ENCODE results near the gene CTNND2. TPM values are rescaled to one million over a fixed set of nuclear protein-coding genes. Genes with fewer than 3 reads are reported as not detected.

The CTNND2 gene
- total RNA-seq, 1 experiment from 2014 or later, result not detected

DNA sequence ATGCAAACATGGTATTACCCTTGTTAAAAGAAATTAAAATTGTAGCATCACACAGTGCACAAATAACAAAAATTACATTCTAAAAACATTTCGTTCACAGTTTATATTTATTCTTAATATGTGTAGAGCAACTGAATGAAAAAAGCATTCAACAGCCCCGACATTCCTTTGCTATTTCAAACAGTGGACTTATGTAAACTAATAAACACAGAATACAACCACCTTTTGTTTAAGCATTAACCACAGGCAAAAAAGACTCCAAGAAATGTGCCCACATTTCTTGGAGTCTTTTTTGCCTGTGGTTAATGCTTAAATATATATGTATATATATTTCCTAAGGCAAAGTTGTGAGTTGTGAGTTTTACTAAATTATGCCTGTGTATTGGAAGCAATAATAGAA, 610.7 kb downstream of the CTNND2 start:
- no peaks in the 10 kb centered on the region for H3K36me3 ChIP-seq (ENCODE audit: insufficient read depth, low read length, poor library complexity, severe bottlenecking)
- ChIA-PET POLR2A (ENCODE audit: low non-redundant PET) (no interaction called here), CTCF (no interaction called here)
- no peak overlapping the region for H3K27ac ChIP-seq (ENCODE audit: low read depth, low read length, poor library complexity, severe bottlenecking)
- H3K4me3 ChIP-seq (ENCODE audit: low read depth, low read length, poor library complexity, severe bottlenecking), result no peak overlapping the region
- no TSS peak for BruUV-seq (replicated peaks)
- no peak for DNase-seq (ENCODE audit: low spot score)
- H3K4me1 ChIP-seq (ENCODE audit: insufficient read depth, low read length, poor library complexity, severe bottlenecking), result no peaks in the 10 kb centered on the region
- no peaks in the 10 kb centered on the region for H3K9me3 ChIP-seq (ENCODE audit: low read depth, low read length, poor library complexity, severe bottlenecking)
- intact Hi-C loops (cut with micrococcal nuclease; ENCODE audit: unreplicated experiment), result no loop called here
- no peaks in the 10 kb centered on the region for H3K27me3 ChIP-seq (replicated peaks; ENCODE audit: insufficient read depth, low read depth, low read length, poor library complexity)
- TF ChIP-seq EZH2 (IDR thresholded peaks at IDR 0.05; ENCODE audit: borderline replicate concordance, low read depth, low read length, poor library complexity, severe bottlenecking), result no peak
- TF ChIP-seq, protein P1, sequence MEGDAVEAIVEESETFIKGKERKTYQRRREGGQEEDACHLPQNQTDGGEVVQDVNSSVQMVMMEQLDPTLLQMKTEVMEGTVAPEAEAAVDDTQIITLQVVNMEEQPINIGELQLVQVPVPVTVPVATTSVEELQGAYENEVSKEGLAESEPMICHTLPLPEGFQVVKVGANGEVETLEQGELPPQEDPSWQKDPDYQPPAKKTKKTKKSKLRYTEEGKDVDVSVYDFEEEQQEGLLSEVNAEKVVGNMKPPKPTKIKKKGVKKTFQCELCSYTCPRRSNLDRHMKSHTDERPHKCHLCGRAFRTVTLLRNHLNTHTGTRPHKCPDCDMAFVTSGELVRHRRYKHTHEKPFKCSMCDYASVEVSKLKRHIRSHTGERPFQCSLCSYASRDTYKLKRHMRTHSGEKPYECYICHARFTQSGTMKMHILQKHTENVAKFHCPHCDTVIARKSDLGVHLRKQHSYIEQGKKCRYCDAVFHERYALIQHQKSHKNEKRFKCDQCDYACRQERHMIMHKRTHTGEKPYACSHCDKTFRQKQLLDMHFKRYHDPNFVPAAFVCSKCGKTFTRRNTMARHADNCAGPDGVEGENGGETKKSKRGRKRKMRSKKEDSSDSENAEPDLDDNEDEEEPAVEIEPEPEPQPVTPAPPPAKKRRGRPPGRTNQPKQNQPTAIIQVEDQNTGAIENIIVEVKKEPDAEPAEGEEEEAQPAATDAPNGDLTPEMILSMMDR (conservative IDR thresholded peaks at IDR 0.05; ENCODE audit: low read depth, low read length), result no peak

DNA sequence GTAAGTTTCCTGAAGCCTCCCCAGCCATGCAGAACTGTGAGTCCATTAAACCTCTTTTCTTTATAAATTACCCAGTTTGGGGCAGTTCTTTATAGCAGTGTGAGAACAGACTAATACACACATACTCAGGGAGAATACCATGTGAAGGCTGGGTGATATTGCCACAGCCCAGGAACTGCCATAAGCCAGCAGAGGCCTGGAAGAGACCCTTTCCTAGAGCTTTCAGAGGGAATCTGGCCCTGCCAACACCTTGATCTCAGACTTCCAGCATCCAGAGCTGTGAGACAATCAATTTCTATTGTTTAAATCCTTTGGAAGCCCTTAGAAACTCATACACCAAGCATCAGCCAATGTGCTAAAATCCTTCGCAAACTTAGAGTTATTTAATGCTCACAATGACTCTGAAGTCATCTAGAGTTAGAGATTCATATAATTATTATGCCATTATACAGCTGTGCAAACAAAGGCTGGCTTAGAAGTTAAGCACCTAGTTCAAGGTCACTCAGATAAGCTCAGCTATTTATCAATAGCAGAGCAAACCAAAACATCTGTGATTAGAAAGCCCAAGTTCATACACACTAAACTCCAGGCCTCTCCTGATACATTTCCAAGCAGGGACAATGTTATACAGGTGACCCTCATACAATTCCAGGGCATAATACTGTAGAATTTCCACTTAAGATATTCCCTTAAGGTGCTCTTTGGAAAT, 611.4 kb downstream of the CTNND2 start:
- no peak for DNase-seq (ENCODE audit: low spot score)
- H3K4me1 ChIP-seq (ENCODE audit: insufficient read depth, low read length, poor library complexity, severe bottlenecking), result no peaks in the 10 kb centered on the region
- no peaks in the 10 kb centered on the region for H3K9me3 ChIP-seq (ENCODE audit: low read depth, low read length, poor library complexity, severe bottlenecking)
- H3K36me3 ChIP-seq (ENCODE audit: insufficient read depth, low read length, poor library complexity, severe bottlenecking), result no peaks in the 10 kb centered on the region
- H3K4me3 ChIP-seq (ENCODE audit: low read depth, low read length, poor library complexity, severe bottlenecking), result no peak overlapping the region
- BruUV-seq (replicated peaks), result no TSS peak
- ChIA-PET CTCF (no interaction called here), POLR2A (ENCODE audit: low non-redundant PET) (no interaction called here)
- TF ChIP-seq EZH2 (IDR thresholded peaks at IDR 0.05; ENCODE audit: borderline replicate concordance, low read depth, low read length, poor library complexity, severe bottlenecking), result no peak
- TF ChIP-seq, protein P1 (conservative IDR thresholded peaks at IDR 0.05; ENCODE audit: low read depth, low read length), result no peak
- intact Hi-C loops (cut with micrococcal nuclease; ENCODE audit: unreplicated experiment), result no loop called here
- no peaks in the 10 kb centered on the region for H3K27me3 ChIP-seq (replicated peaks; ENCODE audit: insufficient read depth, low read depth, low read length, poor library complexity)
- no peak overlapping the region for H3K27ac ChIP-seq (ENCODE audit: low read depth, low read length, poor library complexity, severe bottlenecking)

DNA sequence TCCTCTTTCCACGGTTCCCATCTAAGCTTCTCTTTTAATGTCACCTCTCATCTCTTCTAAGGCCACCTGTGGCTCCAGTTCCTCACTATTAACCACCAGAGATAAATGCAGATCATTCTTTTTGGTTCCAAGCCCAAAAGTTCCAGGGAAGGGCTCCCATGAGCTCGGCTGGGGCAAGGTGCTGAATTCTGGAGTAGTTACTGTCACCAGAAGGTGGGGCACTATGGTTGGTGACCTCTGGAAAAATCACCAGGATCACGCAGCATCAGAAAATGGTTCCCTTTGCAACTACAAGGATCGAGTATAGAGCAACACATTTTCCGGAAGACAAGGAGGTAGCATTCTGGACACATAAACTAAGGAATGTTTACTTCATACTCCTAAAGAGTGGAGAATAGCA, 614.5 kb downstream of the CTNND2 start:
- Histone ChIP-seq H3K4me1 (ENCODE audit: insufficient read depth, low read length, poor library complexity, severe bottlenecking) (no peaks in the 10 kb centered on the region), H3K9me3 (ENCODE audit: low read depth, low read length, poor library complexity, severe bottlenecking) (no peaks in the 10 kb centered on the region), H3K36me3 (ENCODE audit: insufficient read depth, low read length, poor library complexity, severe bottlenecking) (no peaks in the 10 kb centered on the region), H3K4me3 (ENCODE audit: low read depth, low read length, poor library complexity, severe bottlenecking) (no peak overlapping the region), H3K27me3 (replicated peaks; ENCODE audit: insufficient read depth, low read depth, low read length, poor library complexity) (no peaks in the 10 kb centered on the region), H3K27ac (ENCODE audit: low read depth, low read length, poor library complexity, severe bottlenecking) (no peak overlapping the region)
- no TSS peak for BruUV-seq (replicated peaks)
- no peak for DNase-seq (ENCODE audit: low spot score)
- no peak for TF ChIP-seq EZH2 (IDR thresholded peaks at IDR 0.05; ENCODE audit: borderline replicate concordance, low read depth, low read length, poor library complexity, severe bottlenecking)
- TF ChIP-seq, protein P1 (conservative IDR thresholded peaks at IDR 0.05; ENCODE audit: low read depth, low read length), result no peak
- POLR2A ChIA-PET (ENCODE audit: low non-redundant PET), result no interaction called here
- intact Hi-C loops (cut with micrococcal nuclease; ENCODE audit: unreplicated experiment), result no loop called here
- CTCF ChIA-PET, result no interaction called here

Measured in A673 (cell line).